DMS114 treated with DMSO at 0.1 percent for 48 hours (cell line): Measurements from ENCODE around the gene HILPDA.

Source experiments
- DNase-seq: peaks from one replicate; lab custom pipeline; 2025; ENCODE audit not compliant: unreplicated experiment; lab: John Stamatoyannopoulos, UW

The HILPDA gene

GRCh38 chr7:128455543-128456254, at the start of gene HILPDA:
HILPDA (plus strand) TSS chr7:128455878; CDS start chr7:128457269, 1,391 bp downstream.
- peak; percentile 73 for DNase-seq

GRCh38 chr7:128406314-128407232, 49.1 kb upstream of the HILPDA start:
- DNase-seq: no peak

- no peak for DNase-seq
Measured at GRCh38 chr7:128407233-128407589, 48.5 kb upstream of the HILPDA start.

GRCh38 chr7:128407751-128408708, 47.6 kb upstream of the HILPDA start:
- no peak for DNase-seq

- no peak for DNase-seq
Measured at GRCh38 chr7:128408709-128409595, 46.7 kb upstream of the HILPDA start.

GRCh38 chr7:128409596-128410450, 45.9 kb upstream of the HILPDA start, which contains the start of gene IMPDH1:
IMPDH1 (minus strand) TSS chr7:128409982; CDS start chr7:128409901, 81 bp downstream.
- peak; percentile 54 for DNase-seq

- DNase-seq: no peak
Measured at GRCh38 chr7:128410451-128410753, 45.3 kb upstream of the HILPDA start.

GRCh38 chr7:128415217-128415785, 40.4 kb upstream of the HILPDA start:
- no peak for DNase-seq

GRCh38 chr7:128417071-128417470, 38.6 kb upstream of the HILPDA start:
- no peak for DNase-seq

- DNase-seq: no peak
Measured at GRCh38 chr7:128419257-128419656, 36.4 kb upstream of the HILPDA start.

- DNase-seq: no peak
Measured at GRCh38 chr7:128420773-128421172, 34.9 kb upstream of the HILPDA start.

- DNase-seq: no peak
Measured at GRCh38 chr7:128421384-128421783, 34.3 kb upstream of the HILPDA start.

GRCh38 chr7:128422037-128422436, 33.6 kb upstream of the HILPDA start:
- no peak for DNase-seq

GRCh38 chr7:128422842-128423241, 32.8 kb upstream of the HILPDA start:
- no peak for DNase-seq

GRCh38 chr7:128424686-128425275, 30.9 kb upstream of the HILPDA start:
- DNase-seq: no peak

GRCh38 chr7:128425850-128426249, 29.8 kb upstream of the HILPDA start:
- DNase-seq: no peak

- peak; percentile 46 for DNase-seq
Measured at GRCh38 chr7:128427289-128427891, 28.3 kb upstream of the HILPDA start.

- DNase-seq: no peak
Measured at GRCh38 chr7:128430207-128430606, 25.5 kb upstream of the HILPDA start.
